B cell (primary cell): ENCODE results near the gene IPO4.

Experiments used
- EZH2 ChIP-seq: IDR thresholded peaks from 2 replicates; pipeline ENCODE4 v1.6.1; 2012; ENCODE audit warnings: borderline replicate concordance, low read depth, mild to moderate bottlenecking, moderate library complexity, low read length; ENCODE audit not compliant: insufficient read depth, poor library complexity, severe bottlenecking
- TF ChIP-seq, protein P1 (sequence below): fragments of 200-600 bp; IDR thresholded peaks from one replicate; pipeline ENCODE4 v1.8.0; 2022; ENCODE audit warnings: antibody characterized with exemption, mild to moderate bottlenecking

DNA sequence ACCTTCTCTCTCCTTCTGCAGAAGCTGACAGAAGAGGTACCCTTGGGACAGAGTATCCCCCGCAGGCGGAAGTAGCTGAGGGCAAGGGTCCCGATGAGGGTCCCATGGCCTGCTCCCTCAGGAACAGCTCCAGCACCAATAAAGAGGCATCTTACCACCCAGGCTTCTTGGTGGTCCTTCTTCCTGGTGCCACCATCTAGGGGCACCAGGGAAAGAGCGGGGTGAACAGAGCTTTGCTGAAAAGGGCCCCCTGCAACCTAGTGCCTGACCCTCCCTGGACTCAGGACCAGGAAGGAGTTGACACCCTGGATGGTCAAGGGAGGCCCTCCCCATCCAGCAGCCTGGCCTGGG lies 28.1 kb downstream of the IPO4 start:
- TF ChIP-seq, protein P1, sequence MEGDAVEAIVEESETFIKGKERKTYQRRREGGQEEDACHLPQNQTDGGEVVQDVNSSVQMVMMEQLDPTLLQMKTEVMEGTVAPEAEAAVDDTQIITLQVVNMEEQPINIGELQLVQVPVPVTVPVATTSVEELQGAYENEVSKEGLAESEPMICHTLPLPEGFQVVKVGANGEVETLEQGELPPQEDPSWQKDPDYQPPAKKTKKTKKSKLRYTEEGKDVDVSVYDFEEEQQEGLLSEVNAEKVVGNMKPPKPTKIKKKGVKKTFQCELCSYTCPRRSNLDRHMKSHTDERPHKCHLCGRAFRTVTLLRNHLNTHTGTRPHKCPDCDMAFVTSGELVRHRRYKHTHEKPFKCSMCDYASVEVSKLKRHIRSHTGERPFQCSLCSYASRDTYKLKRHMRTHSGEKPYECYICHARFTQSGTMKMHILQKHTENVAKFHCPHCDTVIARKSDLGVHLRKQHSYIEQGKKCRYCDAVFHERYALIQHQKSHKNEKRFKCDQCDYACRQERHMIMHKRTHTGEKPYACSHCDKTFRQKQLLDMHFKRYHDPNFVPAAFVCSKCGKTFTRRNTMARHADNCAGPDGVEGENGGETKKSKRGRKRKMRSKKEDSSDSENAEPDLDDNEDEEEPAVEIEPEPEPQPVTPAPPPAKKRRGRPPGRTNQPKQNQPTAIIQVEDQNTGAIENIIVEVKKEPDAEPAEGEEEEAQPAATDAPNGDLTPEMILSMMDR = no peak
- no peak for TF ChIP-seq EZH2
